SK-N-SH treated with all-trans-retinoic acid at 6 μM for 48 hours (cell line): ENCODE results near the gene PCSK5.

Experiments used
- ATAC-seq: fragments of 200-7000 bp; cut with Tn5 transposase; 3 replicates; pipeline ENCODE4 v1.9.1; 2020; ENCODE audit warnings: mild to moderate bottlenecking, moderate library complexity
- ARNTL ChIP-seq: fragments of 450-650 bp; formaldehyde crosslinking; IDR thresholded peaks from 2 replicates; pipeline ENCODE4 v1.5.0; 2020; ENCODE audit warnings: low read depth, mild to moderate bottlenecking, moderate library complexity, borderline replicate concordance
- BACH2 ChIP-seq: fragments of 250-450 bp; sonication (Bioruptor Pico); IDR thresholded peaks from 2 replicates; pipeline ENCODE4 v1.9.0; 2021; ENCODE audit warnings: mild to moderate bottlenecking, borderline replicate concordance
- CSRNP3 ChIP-seq: fragments of 250-450 bp; sonication (Bioruptor Pico); IDR thresholded peaks from 2 replicates; pipeline ENCODE4 v1.5.1; 2021; ENCODE audit warnings: mild to moderate bottlenecking, moderate library complexity
- GLIS3 ChIP-seq: fragments of 250-450 bp; sonication (Bioruptor Pico); IDR thresholded peaks from 2 replicates; pipeline ENCODE4 v1.5.0; 2020; ENCODE audit warnings: mild to moderate bottlenecking, moderate library complexity
- ISL1 ChIP-seq: fragments of 250-450 bp; sonication (Bioruptor Pico); IDR thresholded peaks from 2 replicates; pipeline ENCODE4 v2.1.2; 2022; ENCODE audit warnings: mild to moderate bottlenecking, moderate library complexity
- OSR1 ChIP-seq: fragments of 250-450 bp; sonication (Bioruptor Pico); IDR thresholded peaks from 2 replicates; pipeline ENCODE4 v1.8.0; 2022; ENCODE audit warnings: moderate library complexity, mild to moderate bottlenecking, inconsistent platforms
- PATZ1 ChIP-seq: fragments of 250-450 bp; sonication (Bioruptor Pico); IDR thresholded peaks from 2 replicates; pipeline ENCODE4 v1.8.0; 2020; ENCODE audit warnings: mild to moderate bottlenecking, moderate library complexity, borderline replicate concordance
- POU6F1 ChIP-seq: fragments of 250-450 bp; sonication (Bioruptor Pico); IDR thresholded peaks from 2 replicates; pipeline ENCODE4 v1.8.0; 2021; ENCODE audit warnings: low read depth, mild to moderate bottlenecking, moderate library complexity, borderline replicate concordance
- PPARA ChIP-seq: fragments of 250-450 bp; sonication (Bioruptor Pico); IDR thresholded peaks from 2 replicates; pipeline ENCODE4 v1.5.0; 2020; ENCODE audit warnings: mild to moderate bottlenecking, borderline replicate concordance
- RARB ChIP-seq: fragments of 250-450 bp; sonication (Bioruptor Pico); IDR thresholded peaks from 2 replicates; pipeline ENCODE4 v1.8.0; 2021; ENCODE audit warnings: mild to moderate bottlenecking, moderate library complexity
- SNAI2 ChIP-seq: fragments of 250-450 bp; sonication (Bioruptor Pico); IDR thresholded peaks from 2 replicates; pipeline ENCODE4 v1.5.0; 2020; ENCODE audit warnings: mild to moderate bottlenecking, moderate library complexity
- TCF4 ChIP-seq: fragments of 250-450 bp; sonication (Bioruptor Pico); IDR thresholded peaks from 2 replicates; pipeline ENCODE4 v1.8.0; 2021; ENCODE audit warnings: mild to moderate bottlenecking, moderate library complexity, borderline replicate concordance
- TSHZ2 ChIP-seq: fragments of 250-450 bp; sonication (Bioruptor Pico); IDR thresholded peaks from 2 replicates; pipeline ENCODE4 v1.5.0; 2020; ENCODE audit warnings: mild to moderate bottlenecking, moderate library complexity
- ZFP3 ChIP-seq: fragments of 250-450 bp; sonication (Bioruptor Pico); IDR thresholded peaks from 2 replicates; pipeline ENCODE4 v1.5.0; 2020; ENCODE audit warnings: mild to moderate bottlenecking, moderate library complexity
- ZFP30 ChIP-seq: fragments of 450-650 bp; formaldehyde crosslinking; IDR thresholded peaks from 2 replicates; pipeline ENCODE4 v1.5.0; 2022; ENCODE audit warnings: mild to moderate bottlenecking, moderate library complexity
- ZNF565 ChIP-seq: fragments of 450-650 bp; formaldehyde crosslinking; conservative IDR thresholded peaks from 2 replicates; pipeline ENCODE4 v1.5.0; 2020; ENCODE audit warnings: low read depth, mild to moderate bottlenecking, moderate library complexity
- ZNF70 ChIP-seq: fragments of 450-650 bp; formaldehyde crosslinking; IDR thresholded peaks from 2 replicates; pipeline ENCODE4 v1.5.0; 2020; ENCODE audit warnings: mild to moderate bottlenecking, moderate library complexity
- ZNF8 ChIP-seq: fragments of 450-650 bp; formaldehyde crosslinking; IDR thresholded peaks from 2 replicates; pipeline ENCODE4 v1.5.0; 2020; ENCODE audit warnings: mild to moderate bottlenecking, moderate library complexity

Gene PCSK5

GRCh38 chr9:76342201-76342600 is 451.7 kb downstream of the PCSK5 start:
- ATAC-seq: no peak

GRCh38 chr9:76342858-76343257 is 452.4 kb downstream of the PCSK5 start:
- no peak for ATAC-seq
- no peak for TF ChIP-seq PPARA (CRISPR knock-in tag)
- no peak for TF ChIP-seq TSHZ2 (CRISPR knock-in tag)
- TF ChIP-seq, all 23 proteins: peak for 0

More at GRCh38 chr9:76342201-76342600, 451.7 kb downstream of the PCSK5 start:
- TF ChIP-seq ISL1 (no peak), GLIS3 (CRISPR knock-in tag) (no peak), ZFP3 (CRISPR knock-in tag) (no peak), PATZ1 (no peak), ARNTL (CRISPR knock-in tag) (no peak), OSR1 (no peak), TSHZ2 (CRISPR knock-in tag) (no peak), ZNF70 (CRISPR knock-in tag) (no peak), BACH2 (CRISPR knock-in tag) (no peak)

GRCh38 chr9:76349865-76350264 is 459.4 kb downstream of the PCSK5 start:
- ATAC-seq: no peak
- no peak for TF ChIP-seq TCF4 (CRISPR knock-in tag)
- TF ChIP-seq POU6F1 (CRISPR knock-in tag): no peak
- TF ChIP-seq ZNF8 (CRISPR knock-in tag): no peak
- no peak for TF ChIP-seq CSRNP3 (CRISPR knock-in tag)
- no peak for TF ChIP-seq RARB (CRISPR knock-in tag)
- no peak for TF ChIP-seq SNAI2
- TF ChIP-seq ISL1: no peak
- no peak for TF ChIP-seq PPARA (CRISPR knock-in tag)
- TF ChIP-seq TSHZ2 (CRISPR knock-in tag): no peak
- TF ChIP-seq ZNF565 (CRISPR knock-in tag): no peak
- no peak for TF ChIP-seq ZFP30 (CRISPR knock-in tag)
- TF ChIP-seq, all 23 proteins: peak for 0
